Activated T-cell treated with anti-CD3 and anti-CD28 coated beads for 24 hours (primary cell): ENCODE results near the gene KLHDC9.
A peak's percentile ranks its signal among the peaks of the same experiment; 100 is the strongest.

Experiments
- DNase-seq: peaks from one replicate; pipeline ENCODE4 v3.0.0-alpha.2; 2020; ENCODE audit warnings: low read depth

KLHDC9 gene

DNA sequence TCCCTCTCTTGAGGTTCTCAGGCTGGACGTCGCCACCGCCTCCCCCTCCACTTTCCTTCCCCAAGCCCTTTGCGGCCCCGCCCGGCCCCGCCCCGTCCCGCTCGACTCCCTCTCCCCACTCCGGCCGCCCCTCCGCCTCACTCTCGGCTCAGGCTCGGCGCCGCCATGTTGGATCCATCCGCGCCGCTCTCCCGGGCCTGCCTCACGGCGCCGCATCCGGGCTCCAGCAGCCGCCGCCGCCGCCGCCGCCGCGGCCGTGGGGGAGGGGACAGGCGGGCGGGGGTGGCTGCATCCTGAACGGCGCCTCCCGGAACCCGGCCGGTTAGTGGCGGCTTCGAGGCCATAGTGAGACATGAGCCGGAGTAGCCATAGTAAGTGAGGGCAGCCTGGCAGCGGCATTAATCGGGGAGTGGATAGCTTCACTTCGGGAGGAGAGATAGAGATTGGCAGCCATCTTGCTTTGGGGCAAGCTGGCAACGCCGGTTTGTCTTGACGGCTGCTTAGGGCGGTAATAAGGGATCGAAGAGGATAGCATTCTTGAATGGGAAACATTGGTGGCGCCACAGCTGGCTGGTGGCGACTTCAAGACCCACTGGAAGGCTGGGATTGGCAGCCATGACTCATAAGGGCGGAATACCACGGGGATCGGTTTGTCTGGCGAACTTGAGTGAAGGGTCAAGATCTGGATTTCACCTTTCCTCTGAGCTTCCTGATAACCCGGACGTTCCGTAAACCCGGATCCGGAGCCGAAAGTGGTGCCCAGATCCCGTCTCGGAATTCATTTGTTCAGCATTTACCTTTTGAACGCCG, 34.5 kb downstream of the KLHDC9 start, which contains the start of gene DEDD:
Gene DEDD, minus strand, starts transcription at position 258 of the 810 bp plus-strand sequence. CDS start 8,205 bp downstream, outside the sequence.
- peak; percentile 88 for DNase-seq

DNA sequence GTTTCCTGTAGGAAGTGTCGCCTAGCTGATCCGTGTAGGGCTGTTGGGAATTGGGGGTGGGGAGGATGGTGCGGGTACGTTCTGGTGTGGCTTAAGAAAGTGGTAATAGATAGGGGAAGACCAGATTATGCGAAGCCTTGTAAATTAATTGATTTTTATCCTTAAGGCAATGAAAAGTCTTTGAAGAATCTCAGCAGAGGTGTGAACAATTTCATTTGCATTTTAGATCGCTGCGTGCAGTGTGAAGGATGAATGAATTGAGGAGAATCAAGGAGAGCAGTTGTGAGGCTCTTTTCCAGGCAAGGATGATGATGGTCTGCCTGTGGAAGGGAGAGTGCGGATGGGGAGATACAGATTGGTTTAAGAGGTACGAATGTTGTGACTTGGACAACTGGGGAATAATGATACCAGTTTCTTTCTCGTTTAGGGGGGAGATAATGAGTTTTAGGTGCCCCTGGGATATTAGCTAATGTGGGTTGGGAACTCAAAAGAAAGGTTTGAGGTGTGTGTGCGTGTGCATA, 35.1 kb downstream of the KLHDC9 start:
- DNase-seq, result no peak

DNA sequence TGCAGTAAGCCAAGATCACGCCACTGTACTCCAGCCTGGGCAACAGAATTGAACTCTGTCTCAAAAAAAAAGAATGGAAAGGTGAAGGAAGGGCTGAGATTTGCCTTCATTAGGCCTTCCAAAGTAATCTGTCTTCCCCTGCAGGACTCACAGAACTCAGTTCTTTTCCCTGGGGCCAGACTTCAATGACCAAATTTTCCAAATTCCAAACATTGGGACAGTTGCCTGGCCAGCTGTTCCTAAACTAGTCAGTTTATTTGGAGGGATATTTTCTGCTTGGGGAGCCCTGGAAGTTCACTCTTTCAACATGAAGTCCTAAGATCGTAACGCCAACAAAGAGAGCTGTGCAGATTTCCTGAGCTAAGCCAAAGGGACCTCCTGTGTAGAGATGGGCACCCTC, 39.7 kb downstream of the KLHDC9 start:
- no peak for DNase-seq

DNA sequence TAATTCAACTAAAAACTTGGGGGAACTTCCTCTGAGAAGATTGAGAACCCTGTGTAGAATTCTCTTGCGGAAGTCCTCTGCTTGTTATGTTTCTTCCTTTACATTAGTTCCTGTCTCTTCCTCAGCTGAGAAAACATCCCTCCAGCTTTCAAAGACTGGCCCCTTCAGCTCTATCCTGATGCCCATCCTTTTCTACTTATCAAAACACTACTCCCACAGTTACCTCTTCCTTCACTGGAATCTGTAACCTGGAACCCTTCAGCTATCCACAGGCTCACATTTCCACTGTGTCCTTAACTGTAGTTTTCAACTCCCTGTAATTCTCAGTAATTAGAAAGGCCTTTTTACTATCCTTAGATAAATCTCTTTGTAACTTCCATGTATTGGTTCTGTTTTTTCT, 40.3 kb downstream of the KLHDC9 start:
- no peak for DNase-seq

DNA sequence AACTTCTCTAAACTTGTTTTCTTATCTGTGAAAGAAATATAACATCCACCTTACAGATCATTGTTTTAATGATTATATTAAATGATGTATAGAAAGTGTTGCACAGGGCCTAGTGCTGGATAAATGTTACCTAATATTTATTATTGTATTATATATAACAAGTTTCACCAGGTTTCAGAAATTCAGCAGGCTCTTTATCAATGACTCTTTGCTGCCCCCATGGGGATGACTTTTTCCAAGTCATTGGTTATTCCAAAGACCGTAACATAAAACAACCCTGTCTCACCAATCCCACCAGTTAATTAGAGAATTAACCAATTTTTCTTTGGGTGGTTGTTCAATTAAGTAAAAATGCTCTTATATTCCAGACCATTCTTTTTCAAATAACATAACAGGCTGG, 41.6 kb downstream of the KLHDC9 start:
- DNase-seq, result no peak

DNA sequence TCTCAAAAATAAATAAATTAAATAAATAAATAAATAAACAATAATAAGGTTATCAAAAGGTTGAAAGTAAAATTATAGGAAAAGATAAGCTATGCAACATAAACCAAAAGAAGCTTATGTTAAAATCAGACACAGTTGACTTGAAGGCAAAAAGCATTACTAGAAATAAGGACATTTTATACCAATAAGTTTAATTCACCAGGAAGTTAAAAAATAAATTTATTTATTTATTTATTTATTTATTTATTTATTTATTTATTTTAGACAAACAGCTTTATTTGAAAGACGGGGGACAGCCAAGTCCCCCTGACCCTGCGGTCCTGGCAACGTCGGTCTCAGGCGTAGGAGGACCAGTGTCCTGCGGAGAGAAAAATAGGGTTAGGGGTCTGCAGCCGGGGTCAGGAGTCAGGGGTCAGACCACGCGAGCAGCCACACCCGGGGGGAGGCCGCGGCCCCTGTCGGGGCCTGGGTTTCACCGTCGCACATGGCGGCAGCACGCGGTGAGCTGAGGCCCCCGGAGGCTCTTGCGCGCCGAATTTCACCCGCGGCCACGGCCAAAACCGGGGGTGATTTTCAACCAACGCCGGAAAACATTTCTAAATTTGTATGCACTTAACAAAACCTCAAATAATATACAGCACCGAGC, 42.7 kb downstream of the KLHDC9 start:
- DNase-seq, result no peak

DNA sequence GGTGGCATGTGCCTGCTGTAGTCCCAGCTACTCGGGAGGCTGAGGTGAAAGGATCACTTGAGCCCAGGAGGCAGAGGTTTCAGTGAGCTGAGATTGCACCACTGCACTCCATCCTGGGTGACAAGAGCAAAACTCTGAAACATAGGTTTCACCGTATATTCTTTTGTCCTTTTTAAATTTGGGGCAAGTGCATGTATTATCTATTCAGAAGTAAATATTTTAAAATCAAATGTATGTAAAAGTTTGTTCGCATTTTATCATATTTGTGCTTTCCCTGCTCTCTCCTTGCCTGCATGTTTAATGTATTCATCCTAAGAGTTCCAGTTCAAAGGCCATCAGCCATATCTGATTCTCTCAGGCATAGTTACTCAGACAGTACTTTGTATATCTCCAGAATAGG, 47.7 kb downstream of the KLHDC9 start:
- no peak for DNase-seq
